ENCODE results near the gene TMPRSS4. TPM values are rescaled to one million over a fixed set of nuclear protein-coding genes. Genes with fewer than 3 reads are reported as not detected.

TMPRSS4 gene
- total and polyA plus RNA-seq, 2 of the 13 experiments (the other 11 are each of a cell fraction or from before 2014, with no cell fraction given): 0.32 TPM; not detected in 1

DNA sequence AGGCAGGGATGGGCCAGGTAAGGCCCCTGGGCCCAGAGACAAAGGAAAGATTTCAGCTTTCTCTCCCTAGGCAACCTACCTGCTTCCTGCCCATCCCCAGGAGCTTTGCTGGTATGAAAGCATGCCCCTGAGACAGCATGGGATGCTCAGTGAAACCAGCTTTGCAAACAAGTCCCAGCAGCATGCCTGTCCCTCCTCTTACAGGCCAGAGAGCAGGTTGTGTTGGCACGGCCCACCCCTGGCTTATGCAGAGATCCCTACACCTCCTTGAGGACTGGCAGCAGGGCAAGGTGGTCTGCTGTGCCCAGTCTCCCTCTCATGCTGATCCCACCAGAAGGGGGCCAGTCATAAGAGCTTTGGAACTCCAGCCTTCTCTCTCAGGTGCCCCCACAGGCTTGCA is 72.6 kb downstream of the TMPRSS4 start (continued):
- TF ChIP-seq ZNF407 (CRISPR knock-in tag; IDR thresholded peaks at IDR 0.05; ENCODE audit: not compliant biosample characterization): no peak
- no peak for TF ChIP-seq FLYWCH1 (CRISPR knock-in tag; IDR thresholded peaks at IDR 0.05)
- no peak for TF ChIP-seq ZNF761 (CRISPR knock-in tag; conservative IDR thresholded peaks at IDR 0.05)
- TF ChIP-seq SMARCC2 (IDR thresholded peaks at IDR 0.05): no peak
- TF ChIP-seq ZNF234 (CRISPR knock-in tag; conservative IDR thresholded peaks at IDR 0.05): no peak
- TF ChIP-seq GLMP (CRISPR knock-in tag; IDR thresholded peaks at IDR 0.05; ENCODE audit: borderline replicate concordance): no peak
- TF ChIP-seq ZSCAN30 (CRISPR knock-in tag; IDR thresholded peaks at IDR 0.05): no peak

Measured in HepG2 (cell line).